NCI-H2196 treated with DMSO at 0.1 percent for 48 hours (cell line): Measurements from ENCODE around the gene THRAP3.
A peak's percentile ranks its signal among the peaks of the same experiment; 100 is the strongest.
"Not testable (repeated sequence)": the region's sequence is repeated elsewhere in the genome, so short reads cannot be mapped to it uniquely, and the experiment has no call there.

ENCODE experiments used
- DNase-seq: peaks from one replicate; lab custom pipeline; 2025; ENCODE audit not compliant: unreplicated experiment; lab: John Stamatoyannopoulos, UW

THRAP3 gene, protein sequence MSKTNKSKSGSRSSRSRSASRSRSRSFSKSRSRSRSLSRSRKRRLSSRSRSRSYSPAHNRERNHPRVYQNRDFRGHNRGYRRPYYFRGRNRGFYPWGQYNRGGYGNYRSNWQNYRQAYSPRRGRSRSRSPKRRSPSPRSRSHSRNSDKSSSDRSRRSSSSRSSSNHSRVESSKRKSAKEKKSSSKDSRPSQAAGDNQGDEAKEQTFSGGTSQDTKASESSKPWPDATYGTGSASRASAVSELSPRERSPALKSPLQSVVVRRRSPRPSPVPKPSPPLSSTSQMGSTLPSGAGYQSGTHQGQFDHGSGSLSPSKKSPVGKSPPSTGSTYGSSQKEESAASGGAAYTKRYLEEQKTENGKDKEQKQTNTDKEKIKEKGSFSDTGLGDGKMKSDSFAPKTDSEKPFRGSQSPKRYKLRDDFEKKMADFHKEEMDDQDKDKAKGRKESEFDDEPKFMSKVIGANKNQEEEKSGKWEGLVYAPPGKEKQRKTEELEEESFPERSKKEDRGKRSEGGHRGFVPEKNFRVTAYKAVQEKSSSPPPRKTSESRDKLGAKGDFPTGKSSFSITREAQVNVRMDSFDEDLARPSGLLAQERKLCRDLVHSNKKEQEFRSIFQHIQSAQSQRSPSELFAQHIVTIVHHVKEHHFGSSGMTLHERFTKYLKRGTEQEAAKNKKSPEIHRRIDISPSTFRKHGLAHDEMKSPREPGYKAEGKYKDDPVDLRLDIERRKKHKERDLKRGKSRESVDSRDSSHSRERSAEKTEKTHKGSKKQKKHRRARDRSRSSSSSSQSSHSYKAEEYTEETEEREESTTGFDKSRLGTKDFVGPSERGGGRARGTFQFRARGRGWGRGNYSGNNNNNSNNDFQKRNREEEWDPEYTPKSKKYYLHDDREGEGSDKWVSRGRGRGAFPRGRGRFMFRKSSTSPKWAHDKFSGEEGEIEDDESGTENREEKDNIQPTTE

DNA sequence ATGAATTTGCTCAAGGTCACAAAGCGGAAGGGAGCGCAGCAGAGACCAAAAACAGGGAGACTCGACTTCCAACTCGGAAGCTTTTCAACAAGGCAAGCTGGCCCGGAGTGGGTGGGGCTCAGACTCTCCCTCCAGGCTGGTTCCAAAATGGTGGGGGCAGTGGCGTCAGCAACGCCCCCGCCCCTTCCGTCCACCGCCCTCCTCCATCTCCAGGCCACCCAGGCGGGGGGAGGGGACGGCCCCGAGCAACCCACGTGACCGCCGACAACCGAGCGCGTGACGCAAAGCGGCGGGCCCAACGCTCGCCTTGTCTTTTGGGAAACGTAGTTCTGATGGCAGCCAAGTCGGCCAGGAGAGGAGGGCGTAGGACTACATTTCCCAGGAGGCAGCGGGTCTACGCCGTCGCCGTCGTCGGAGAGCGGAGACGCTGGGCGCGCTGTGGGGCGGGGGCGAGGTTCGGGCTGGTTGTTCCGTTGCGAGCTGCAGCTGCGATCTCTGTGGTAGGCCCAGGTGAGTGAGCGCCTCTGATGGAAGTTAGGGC is at the start of gene THRAP3:
TSS of gene THRAP3 (plus strand) at position 448 of the 541 bp plus-strand sequence. CDS start 58,121 bp downstream, outside the sequence.
- peak; percentile 99 for DNase-seq

DNA sequence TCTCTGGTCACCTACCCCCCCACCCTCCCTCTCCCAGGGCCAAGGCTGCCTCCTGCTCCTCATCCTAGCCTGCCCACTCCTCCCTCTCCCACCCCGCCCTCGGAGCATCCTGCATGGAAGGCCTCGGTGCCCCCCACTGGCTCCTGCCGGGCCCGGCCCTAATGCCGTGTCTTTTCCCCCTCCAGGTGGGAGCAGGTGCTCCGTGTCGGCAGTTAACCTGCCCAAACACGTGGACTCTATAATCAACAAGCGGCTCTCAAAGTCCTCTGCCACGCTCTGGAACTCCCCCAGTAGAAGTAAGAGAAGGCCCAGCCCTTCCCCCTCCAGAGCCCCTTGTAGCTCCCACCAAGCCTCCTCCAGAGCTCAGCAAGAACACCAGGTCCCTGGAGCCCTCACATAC is 49.5 kb upstream of the THRAP3 start:
- DNase-seq: no peak

DNA sequence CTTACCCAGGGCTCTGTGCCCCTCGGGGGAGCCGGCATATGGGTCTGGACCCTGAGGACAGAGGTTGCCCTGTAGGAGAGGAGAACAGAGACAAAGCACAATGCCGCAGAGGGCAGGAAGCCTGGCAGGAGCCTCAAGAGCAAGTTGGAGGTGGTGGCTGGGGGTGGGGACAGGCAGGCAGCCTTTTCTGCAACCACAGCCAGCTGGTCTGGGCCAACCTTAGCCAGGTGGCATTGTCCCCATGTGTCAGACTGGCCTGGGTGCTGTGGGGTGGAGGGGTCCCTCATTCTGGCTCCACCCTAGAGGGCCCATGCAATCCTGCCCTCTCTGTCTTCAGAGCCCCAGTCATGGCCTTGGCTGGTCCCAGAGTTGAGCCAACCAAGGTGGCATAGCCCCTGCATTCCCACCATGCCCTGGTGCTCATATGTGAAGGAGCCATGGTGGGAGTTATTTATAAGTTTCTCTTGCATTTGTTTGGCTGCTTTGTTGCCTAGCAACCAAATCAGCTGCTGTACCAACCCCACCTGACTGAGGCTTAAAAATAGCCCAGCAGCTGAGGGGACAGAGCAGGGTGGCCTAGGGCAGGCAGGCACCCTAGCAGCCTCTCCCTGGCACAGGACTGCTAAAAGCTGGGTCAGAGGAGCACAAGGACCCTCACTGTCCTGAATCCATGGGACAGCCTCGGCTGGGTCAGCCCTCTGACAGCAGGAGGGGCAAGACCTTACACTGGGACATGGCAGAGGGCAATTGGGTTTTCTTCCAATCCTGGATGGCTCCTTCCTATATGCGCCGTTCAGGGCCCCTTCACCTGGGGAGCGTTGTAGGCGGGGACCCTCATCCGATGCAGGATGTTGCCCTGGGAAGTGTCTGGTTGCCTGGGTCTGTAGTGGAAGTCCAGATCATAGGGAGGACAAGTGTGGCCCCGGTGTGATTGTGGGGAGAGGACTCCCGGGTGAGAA is 48.8 kb upstream of the THRAP3 start:
- no peak for DNase-seq

DNA sequence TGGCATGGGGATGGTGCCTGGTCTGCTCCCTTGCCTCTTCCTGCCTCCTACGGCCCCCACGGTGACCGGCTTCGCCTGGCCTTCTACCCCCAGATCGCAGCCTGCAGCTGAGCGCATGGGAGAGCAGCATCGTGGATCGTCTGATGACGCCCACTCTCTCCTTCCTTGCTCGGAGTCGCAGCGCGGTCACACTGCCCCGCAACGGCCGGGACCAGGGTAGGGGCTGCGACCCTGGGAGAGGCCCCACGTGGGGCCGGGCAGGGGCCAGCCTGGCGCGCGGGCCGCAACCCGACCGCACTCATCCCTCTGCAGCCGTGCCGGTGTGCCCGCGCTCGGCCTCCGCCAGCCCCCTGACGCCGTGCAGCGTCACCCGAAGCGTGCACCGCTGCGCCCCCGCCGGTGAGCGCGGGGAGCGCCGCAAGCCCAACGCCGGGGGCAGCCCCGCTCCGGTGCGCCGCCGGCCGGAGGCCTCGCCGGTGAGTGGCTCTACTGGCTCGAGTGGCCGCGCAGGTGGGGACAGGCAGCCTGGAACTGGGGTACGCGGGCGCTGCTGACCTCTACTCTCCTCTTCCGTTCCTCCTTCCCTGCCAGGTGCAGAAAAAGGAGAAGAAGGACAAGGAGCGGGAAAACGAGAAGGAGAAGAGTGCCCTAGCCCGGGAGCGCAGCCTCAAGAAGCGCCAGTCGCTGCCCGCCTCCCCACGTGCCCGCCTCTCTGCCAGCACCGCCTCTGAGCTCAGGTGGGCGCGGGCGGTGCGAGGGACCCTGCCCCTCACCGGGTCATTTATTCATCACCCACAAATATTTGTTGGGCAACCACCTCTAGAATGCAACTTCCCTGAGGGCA is 47.9 kb upstream of the THRAP3 start:
- DNase-seq: no peak

DNA sequence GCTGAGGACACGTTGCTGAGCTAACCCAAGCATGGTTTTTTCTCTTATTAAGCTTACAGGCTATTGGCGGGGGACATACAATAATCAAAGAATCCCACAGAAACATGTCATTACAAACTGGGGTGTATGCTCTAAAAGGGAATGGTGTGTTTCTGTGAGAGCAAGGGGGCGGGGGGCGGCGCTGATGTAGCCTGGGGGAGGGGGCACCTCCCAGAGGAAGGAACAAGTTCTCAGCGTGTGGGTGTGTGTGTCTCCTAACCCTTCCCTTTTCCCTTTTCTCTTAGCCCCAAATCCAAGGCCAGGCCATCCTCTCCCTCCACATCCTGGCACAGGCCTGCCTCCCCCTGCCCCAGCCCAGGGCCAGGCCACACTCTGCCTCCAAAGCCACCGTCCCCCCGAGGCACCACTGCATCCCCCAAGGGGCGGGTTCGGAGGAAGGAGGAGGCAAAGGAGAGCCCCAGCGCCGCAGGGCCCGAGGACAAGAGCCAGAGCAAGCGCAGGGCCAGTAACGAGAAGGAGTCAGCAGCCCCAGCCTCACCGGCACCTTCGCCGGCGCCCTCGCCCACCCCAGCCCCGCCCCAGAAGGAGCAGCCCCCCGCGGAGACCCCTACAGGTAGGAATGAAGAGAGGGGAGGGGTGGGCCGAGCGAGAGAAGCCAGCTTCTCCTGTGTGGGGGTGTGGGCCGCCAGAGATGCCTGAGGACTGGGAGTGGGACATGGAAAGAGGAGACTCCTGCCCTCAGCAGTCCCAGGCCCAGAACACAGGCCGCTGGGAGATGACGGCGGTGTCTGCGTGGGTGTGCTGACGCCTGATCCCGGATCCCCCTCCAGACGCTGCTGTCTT is 46.4 kb upstream of the THRAP3 start:
- DNase-seq: no peak

DNA sequence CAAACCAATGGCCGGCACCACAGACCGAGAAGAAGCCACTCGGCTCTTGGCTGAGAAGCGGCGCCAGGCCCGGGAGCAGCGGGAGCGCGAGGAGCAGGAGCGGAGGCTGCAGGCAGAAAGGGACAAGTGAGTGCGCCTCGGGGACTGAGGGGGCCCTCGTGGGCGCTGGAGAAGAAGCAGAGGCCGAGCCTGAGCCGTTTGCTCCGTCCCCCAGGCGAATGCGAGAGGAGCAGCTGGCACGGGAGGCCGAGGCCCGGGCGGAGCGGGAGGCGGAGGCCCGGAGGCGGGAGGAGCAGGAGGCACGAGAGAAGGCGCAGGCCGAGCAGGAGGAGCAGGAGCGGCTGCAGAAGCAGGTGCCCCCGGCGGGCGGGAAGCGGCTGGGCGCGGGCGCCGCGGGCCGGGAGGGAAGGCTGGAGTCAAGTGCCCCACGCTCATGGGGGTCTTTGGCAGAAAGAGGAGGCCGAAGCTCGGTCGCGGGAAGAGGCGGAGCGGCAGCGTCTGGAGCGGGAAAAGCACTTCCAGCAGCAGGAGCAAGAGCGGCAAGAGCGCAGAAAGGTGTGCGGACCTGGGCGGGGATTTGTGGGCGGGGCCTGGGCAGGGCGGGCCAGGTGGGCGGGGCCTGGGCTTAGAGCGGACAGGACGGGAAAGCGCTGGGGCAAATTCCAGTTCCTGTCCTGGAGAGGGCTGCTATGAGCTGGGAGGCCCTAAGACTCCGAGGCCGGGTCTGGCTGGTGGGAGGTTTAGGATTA is 45.6 kb upstream of the THRAP3 start:
- no peak for DNase-seq

DNA sequence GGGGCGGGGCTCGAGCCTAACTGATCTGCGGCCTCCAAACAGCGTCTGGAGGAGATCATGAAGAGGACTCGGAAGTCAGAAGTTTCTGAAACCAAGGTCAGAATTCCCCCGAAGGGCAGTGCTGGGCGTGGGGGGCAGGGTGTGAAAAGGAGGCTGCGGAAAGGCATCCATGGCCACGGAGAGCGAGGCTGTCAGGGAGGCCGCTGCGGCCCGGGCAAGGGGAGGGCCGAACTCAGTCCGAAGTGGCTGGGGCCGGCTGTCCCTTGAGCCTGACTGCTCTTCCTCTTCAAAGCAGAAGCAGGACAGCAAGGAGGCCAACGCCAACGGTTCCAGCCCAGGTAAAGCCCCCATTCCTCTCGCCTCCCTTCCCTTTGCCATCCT is 45.0 kb upstream of the THRAP3 start:
- DNase-seq: no peak

DNA sequence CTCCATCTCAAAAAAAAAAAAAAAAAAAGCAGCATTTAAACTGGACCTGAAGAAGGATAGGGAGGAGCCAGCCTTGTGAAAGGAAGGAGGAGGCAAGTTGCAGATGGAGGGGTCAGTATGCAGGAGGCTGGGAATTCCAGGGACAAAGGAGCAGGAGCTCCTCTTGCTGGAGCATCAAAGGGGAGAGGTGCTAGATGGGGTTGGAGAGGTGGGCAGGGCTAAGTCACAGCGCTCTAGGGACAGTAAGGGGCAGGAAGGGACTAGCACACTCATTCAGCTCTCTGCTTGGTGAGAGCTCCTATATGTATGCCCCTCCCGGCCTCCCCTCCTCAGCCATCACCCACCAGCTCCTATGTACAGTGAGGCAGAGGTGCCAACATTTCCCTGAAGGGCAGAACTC is 41.5 kb upstream of the THRAP3 start:
- DNase-seq: no peak

DNA sequence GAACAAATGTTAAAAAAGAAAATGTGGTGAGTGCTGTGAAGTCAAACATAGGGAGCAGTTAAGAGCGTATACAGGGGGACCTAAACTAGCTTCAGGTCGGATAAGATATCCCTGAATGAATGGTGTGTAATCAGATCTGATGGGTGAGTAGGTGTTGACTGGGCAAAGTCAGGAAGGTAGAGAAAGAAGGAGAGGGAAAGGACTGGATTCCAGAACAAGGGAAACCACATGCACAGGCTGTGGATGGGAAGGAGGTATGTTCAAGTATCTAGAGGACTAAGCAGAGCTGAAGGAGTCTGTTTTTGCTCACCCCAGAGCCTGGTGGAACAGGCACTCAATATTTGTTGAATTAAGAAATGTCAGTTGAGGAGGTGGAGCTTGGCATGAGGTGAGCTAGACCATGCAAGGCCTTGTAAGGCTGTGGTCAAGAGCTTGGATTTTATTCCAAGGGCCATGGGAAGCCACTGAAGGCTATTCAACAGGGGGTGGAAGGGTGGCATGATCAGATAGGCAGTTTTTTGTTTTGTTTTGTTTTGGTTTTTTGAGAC is 40.9 kb upstream of the THRAP3 start:
- no peak for DNase-seq

DNA sequence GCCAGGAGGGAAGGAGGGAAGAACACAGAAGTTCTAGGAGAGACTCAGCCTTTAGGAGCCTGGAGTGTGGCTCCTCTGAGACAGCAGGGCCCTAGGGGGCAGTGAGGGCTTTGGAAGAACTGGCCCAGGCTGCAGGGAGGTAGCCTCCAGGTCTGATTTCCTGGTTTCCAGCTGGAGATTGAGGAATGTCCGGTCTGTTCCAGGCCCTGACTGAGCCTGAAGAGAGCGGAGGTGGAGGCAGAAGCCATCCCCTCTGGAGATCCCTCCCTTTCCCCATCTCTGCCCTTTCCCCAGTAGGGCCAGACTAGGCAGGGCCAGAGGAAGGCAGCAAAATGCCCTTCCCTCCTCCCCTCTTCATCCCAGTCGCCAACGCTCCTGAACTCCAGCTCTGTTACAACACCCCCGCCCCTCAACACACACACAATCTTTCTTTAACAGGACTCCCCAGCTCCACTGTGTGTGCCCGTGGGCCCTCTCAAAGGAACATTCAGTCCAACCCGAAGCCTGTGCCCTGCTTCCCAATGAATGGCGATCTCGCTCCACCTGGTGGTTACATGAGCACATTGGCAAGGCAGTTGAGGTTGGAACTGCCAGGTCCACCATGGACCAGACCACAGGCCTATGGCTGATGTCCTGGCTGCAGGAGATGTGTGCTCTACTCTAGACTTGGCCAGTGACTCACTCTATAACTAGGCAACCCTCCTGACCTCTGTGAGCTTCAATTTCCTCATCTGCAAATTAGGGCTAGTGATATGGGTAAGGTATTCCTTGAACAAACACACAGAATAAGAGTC is 36.2 kb upstream of the THRAP3 start:
- peak; percentile 82 for DNase-seq

DNA sequence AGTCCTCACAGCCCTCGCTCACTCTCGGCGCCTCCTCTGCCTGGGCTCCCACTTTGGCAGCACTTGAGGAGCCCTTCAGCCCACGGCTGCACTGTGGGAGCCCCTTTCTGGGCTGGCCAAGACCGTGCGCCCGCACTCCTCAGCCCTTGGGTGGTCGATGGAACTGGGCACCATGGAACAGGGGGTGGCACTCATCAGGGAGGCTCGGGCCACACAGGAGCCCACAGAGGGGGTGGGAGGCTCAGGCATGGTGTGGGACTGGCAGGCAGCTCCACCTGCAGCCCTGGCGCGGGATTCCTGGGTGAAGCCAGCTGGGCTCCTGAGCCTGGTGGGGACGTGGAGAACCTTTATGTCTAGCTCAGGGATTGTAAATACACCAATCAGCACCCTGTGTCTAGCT is 27.4 kb upstream of the THRAP3 start:
- not testable (repeated sequence) for DNase-seq

DNA sequence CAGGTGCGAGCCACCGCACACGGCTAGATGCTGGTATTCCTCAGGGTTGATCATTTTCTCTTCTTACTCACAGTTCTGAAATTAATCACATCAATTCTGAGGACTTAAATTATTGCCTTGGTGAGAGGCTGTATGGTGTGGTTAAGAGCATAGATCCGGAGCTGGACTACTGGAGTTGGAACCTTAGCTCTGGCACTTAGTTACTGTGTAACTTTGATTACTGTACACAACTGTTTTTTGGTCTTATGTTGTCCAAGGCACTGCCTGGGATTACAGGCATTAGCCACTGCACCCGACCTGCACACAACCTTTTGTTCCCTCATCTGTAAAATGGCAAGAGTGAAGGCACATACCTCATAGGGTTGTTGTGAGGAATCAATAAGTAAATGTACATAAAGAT is 25.6 kb upstream of the THRAP3 start:
- DNase-seq: no peak

DNA sequence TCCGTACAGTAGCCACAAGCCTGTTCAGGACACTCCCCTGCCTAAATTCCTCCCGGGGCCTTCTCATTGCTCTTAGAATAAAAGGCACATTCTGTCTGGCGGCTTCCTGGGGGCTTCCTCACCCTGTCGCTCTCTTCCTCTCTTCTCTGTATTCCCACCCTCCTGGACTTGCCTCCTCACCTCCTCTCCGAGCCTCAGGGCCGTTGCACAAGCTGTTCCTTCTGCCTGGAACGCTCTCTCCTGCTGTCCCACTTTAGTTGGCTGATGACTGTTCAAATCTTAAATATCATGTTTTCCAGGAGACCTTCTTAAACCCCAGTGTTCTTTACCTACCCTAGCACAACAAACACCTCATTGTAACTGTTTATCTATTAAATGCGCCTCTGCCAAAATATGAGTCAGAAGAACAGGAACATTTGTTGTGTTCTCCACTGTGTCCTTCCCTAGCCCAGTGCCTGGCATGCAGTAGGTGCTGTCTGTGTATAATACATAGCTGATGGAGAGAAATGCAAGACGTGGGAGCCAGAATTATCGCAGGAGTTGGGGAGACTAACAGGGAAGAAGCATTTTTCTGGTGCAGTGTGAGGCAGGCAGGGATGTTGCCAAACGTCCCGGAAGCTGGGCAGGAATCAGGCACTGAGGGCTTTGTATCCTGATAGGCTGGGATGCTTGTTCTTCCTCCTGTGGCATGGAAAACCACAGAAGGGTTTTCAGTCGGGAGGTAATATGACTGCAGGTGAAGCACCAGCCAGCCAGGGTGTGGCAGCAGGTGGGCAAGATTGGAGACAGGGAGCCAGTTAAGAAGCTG is 24.1 kb upstream of the THRAP3 start:
- DNase-seq: no peak

DNA sequence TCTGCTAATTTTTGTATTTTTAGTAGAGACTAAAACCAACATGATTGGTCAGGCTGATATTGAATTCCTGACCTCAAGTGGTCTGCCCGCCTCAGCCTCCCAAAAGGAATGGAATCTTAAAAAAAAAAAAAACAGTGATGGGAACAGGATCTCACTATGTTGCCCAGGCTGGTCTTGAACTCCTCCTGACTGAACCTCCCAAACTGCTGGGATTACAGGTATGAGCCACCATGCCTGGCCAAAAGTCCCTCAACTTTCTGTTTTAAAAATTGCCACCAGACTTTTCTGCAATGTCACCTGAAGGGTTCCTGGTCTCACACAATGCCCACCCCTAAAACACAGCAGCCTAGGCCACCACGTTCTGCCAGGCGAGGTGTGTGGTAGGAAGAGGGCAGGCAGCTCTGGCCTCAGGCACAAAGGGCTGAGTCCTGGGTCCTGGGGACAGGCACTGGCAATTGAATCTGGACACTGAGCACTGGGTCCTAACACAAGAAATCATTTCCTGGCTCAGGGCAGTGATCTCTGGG is 21.2 kb upstream of the THRAP3 start:
- no peak for DNase-seq

DNA sequence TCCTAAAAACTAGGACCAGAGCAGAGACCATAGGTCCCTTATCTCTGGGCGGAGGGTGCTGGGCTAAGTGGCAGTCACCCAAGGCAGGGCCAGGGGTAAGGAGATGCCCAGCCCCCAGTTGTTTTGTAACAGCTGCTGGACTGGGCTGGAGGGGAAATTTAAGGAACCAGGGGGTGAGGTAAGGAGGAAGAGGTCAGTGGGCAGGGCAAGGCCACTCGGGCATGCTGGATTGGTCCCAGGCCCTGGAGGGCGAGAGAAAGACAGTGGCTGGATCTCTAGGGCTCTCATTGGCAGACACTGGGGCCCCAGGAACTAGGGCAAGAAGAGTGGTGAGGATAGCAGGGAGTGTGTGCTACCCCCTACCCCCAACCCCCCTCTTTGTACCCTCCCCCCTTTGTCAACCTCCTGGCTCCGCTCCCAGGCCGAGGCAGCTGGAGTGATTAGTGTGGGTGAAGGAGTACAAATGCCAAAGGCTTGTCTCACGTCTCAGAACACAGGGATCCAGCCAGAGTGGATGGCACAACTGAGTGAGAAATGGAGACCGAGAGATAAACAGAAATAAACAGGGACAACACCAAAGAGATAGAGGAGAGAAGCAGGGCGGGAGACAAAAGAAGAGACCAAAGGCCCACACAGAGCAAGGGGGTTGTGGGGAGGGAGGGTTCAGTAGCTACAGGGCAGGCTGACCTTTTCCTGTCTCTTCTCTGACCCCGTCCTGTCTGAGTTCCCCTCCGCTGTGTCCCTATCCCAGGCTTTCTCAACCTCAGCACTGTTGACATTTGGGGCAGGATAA is 20.5 kb upstream of the THRAP3 start:
- DNase-seq: peak; percentile 47
